ENCODE measurements around the gene DIO2. TPM values are rescaled to one million over a fixed set of nuclear protein-coding genes. Genes with fewer than 3 reads are reported as not detected.

DIO2 gene
- polyA plus RNA-seq, 1 of the 3 experiments (the other 2 are of a cell fraction) = 1.1 TPM

GRCh38 chr14:80152166-80152565 is 59.1 kb downstream of the DIO2 start:
- Histone ChIP-seq H3K4me3 (ENCODE audit: low read depth in 2 of 2, low read length in 1 of 2) (no peak overlapping the region), H3K9me3 (no peaks in the 10 kb centered on the region), H3K9ac (no peak overlapping the region), H2AFZ (ENCODE audit: low read depth) (no peak overlapping the region), H4K20me1 (ENCODE audit: insufficient read depth) (no peaks in the 10 kb centered on the region), H3K79me2 (ENCODE audit: insufficient read depth) (no peaks in the 10 kb centered on the region), H3K4me1 (ENCODE audit: control insufficient read depth in 1 of 2, insufficient read depth in 2 of 2, low read depth in 1 of 2, low read length in 1 of 2) (no peaks in the 10 kb centered on the region), H3K27ac (ENCODE audit: low read depth in 2 of 2, low read length in 1 of 2) (no peak overlapping the region), H3F3A (replicated peaks; ENCODE audit: insufficient read depth) (no peaks in the 10 kb centered on the region), H3K9me2 (no peaks in the 10 kb centered on the region), H3K4me2 (no peak overlapping the region), H3K27me3 (ENCODE audit: insufficient read depth) (no peaks in the 10 kb centered on the region), H3K36me3 (replicated peaks in 1 of 2; ENCODE audit: control insufficient read depth in 1 of 2, insufficient read depth in 2 of 2, low read length in 1 of 2) (no peaks in the 10 kb centered on the region)
- CTCF ChIA-PET = no interaction called here
- TF ChIP-seq FOXM1 (IDR thresholded peaks at IDR 0.05; ENCODE audit: low read depth) (no peak), RAD21 (IDR thresholded peaks at IDR 0.05; ENCODE audit: low read length) (no peak), USF1 (IDR thresholded peaks at IDR 0.05; ENCODE audit: borderline replicate concordance, low read depth) (no peak), TAF1 (IDR thresholded peaks at IDR 0.05; ENCODE audit: borderline replicate concordance, low read depth, low read length) (no peak), GATA2 (CRISPR knock-in tag; IDR thresholded peaks at IDR 0.05) (no peak), YY1 (IDR thresholded peaks at IDR 0.05; ENCODE audit: low read depth) (no peak), EZH2phosphoT487 (IDR thresholded peaks at IDR 0.05; ENCODE audit: borderline replicate concordance, low read depth) (no peak), CTCF (IDR thresholded peaks at IDR 0.05) (no peak), NRF1 (IDR thresholded peaks at IDR 0.05; ENCODE audit: low read depth, low read length) (no peak), RCOR1 (IDR thresholded peaks at IDR 0.05; ENCODE audit: low read length) (no peak), NFIC (IDR thresholded peaks at IDR 0.05; ENCODE audit: borderline replicate concordance) (no peak)
- POLR2A ChIA-PET = no interaction called here
- DNase-seq = no peak

GRCh38 chr14:80150301-80150700 is 61.0 kb downstream of the DIO2 start:
- no peaks in the 10 kb centered on the region for H3K79me2 ChIP-seq (ENCODE audit: insufficient read depth)
- H3K36me3 ChIP-seq (replicated peaks in 1 of 2; ENCODE audit: control insufficient read depth in 1 of 2, insufficient read depth in 2 of 2, low read length in 1 of 2) = no peaks in the 10 kb centered on the region
- WGBS (ENCODE audit: low lambda C conversion rate) = 0% methylated on average over 1 of the region's 1 CpG
- CTCF ChIA-PET = interaction anchor here (1.0 kb wide), 2 partner anchors 60 to 94 kb away, joined by 3 read pairs; no protein-coding TSS in a partner anchor
- H2AFZ ChIP-seq (ENCODE audit: low read depth) = no peak overlapping the region
- POLR2A ChIA-PET = no interaction called here
- no peaks in the 10 kb centered on the region for H3F3A ChIP-seq (replicated peaks; ENCODE audit: insufficient read depth)
- H3K9me2 ChIP-seq = no peaks in the 10 kb centered on the region
- TF ChIP-seq RCOR1 (IDR thresholded peaks at IDR 0.05; ENCODE audit: low read length) = no peak
- no peak for TF ChIP-seq MEF2A (IDR thresholded peaks at IDR 0.05; ENCODE audit: borderline replicate concordance, low read depth)
- TF ChIP-seq, protein P1, sequence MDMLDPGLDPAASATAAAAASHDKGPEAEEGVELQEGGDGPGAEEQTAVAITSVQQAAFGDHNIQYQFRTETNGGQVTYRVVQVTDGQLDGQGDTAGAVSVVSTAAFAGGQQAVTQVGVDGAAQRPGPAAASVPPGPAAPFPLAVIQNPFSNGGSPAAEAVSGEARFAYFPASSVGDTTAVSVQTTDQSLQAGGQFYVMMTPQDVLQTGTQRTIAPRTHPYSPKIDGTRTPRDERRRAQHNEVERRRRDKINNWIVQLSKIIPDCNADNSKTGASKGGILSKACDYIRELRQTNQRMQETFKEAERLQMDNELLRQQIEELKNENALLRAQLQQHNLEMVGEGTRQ (IDR thresholded peaks at IDR 0.05; ENCODE audit: borderline replicate concordance, low read depth, low read length) = no peak
- TF ChIP-seq RFX5 (IDR thresholded peaks at IDR 0.05; ENCODE audit: low read length) = no peak
- no peak for TF ChIP-seq SMC3 (IDR thresholded peaks at IDR 0.05; ENCODE audit: low read depth, low read length)
- TF ChIP-seq NFIC (IDR thresholded peaks at IDR 0.05; ENCODE audit: borderline replicate concordance) = no peak
- TF ChIP-seq, protein P2, sequence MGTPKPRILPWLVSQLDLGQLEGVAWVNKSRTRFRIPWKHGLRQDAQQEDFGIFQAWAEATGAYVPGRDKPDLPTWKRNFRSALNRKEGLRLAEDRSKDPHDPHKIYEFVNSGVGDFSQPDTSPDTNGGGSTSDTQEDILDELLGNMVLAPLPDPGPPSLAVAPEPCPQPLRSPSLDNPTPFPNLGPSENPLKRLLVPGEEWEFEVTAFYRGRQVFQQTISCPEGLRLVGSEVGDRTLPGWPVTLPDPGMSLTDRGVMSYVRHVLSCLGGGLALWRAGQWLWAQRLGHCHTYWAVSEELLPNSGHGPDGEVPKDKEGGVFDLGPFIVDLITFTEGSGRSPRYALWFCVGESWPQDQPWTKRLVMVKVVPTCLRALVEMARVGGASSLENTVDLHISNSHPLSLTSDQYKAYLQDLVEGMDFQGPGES (IDR thresholded peaks at IDR 0.05; ENCODE audit: low read depth, low read length) = no peak
- TF ChIP-seq GATA2 (CRISPR knock-in tag; IDR thresholded peaks at IDR 0.05) = no peak
- no peak for TF ChIP-seq FOSL2 (IDR thresholded peaks at IDR 0.05; ENCODE audit: borderline replicate concordance, low read depth)
- no peak for TF ChIP-seq RXRA (IDR thresholded peaks at IDR 0.05; ENCODE audit: borderline replicate concordance, low read depth)
- TF ChIP-seq USF1 (IDR thresholded peaks at IDR 0.05; ENCODE audit: borderline replicate concordance, low read depth) = no peak
- TF ChIP-seq RAD21 (IDR thresholded peaks at IDR 0.05; ENCODE audit: low read length) = no peak
- no peaks in the 10 kb centered on the region for H3K9me3 ChIP-seq
- H3K4me1 ChIP-seq (ENCODE audit: control insufficient read depth in 1 of 2, insufficient read depth in 2 of 2, low read depth in 1 of 2, low read length in 1 of 2) = no peaks in the 10 kb centered on the region
- no peak overlapping the region for H3K4me2 ChIP-seq
- DNase-seq = no peak
- no peak overlapping the region for H3K4me3 ChIP-seq (ENCODE audit: low read depth in 2 of 2, low read length in 1 of 2)
- no peaks in the 10 kb centered on the region for H3K27me3 ChIP-seq (ENCODE audit: insufficient read depth)
- H3K9ac ChIP-seq = no peak overlapping the region
- no peaks in the 10 kb centered on the region for H4K20me1 ChIP-seq (ENCODE audit: insufficient read depth)
- H3K27ac ChIP-seq (ENCODE audit: low read depth in 2 of 2, low read length in 1 of 2) = no peak overlapping the region

Data from SK-N-SH (cell line).